GM19043 (cell line): Measurements from ENCODE around the gene SLC2A9.
"Not testable (repeated sequence)": the region's sequence is repeated elsewhere in the genome, so short reads cannot be mapped to it uniquely, and the experiment has no call there.

Experiments
- ATAC-seq: cut with Tn5 transposase; IDR thresholded peaks from one replicate; pipeline ENCODE4 v1.9.1; 2021; ENCODE audit warnings: low read depth; ENCODE audit not compliant: unreplicated experiment

SLC2A9 gene

DNA sequence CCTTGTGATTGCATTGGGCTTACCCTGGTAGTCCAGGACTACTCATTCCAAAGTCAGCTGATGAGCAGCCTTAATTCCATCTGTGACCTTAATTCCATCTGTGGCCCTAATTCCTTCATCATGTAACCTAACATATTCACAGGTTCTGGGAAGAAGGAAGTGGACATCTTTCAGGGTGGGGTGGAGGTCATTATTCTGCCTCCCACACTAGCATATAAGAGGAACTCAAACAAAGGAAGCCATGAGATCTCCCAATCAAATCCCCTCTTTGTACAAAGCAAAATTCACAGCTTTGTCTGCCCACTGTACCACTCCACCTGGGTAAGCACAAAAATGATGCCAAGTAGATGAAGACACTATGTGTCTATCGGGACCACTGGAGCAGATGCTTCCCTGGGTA, 87.3 kb downstream of the SLC2A9 start:
- no peak for ATAC-seq

DNA sequence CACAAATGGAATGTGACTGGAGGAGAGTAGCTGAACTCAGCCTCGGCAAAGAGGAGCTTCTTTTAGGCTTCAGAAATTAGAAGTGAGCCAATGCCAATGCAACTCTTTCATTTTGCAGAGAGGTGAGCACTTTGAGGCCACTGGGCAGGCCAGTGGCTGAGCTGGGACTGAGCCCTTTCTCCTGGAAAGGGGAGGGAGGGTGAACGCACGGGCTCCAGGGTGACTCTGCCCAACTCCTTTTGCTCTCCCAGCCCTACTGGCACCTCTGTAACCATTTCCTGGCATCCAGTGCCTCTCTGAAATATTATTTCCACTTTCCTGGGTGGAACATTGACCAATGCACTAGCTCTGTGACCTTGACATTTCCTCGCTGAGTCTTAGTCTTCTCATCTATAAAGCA, 88.1 kb downstream of the SLC2A9 start:
- ATAC-seq: no peak

DNA sequence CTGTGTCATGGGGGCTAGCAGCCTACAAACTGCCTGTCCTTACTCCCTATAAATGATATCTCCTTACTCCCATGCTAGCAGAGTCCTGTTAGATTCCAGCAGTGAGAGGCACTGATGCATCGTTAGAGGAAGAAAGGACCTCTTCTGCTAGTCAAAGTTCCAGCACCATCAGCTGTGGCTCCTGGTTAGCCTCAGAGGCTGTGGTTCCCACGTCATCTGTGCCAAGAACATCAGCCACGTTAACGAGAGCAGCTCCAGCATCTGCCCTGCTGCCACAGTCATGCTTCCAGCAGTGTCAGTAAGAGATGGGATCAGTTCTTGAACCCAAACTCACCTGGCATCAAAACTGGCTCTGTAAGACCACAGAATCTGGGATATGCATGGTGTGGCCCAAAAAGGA, 88.5 kb downstream of the SLC2A9 start:
- no peak for ATAC-seq

DNA sequence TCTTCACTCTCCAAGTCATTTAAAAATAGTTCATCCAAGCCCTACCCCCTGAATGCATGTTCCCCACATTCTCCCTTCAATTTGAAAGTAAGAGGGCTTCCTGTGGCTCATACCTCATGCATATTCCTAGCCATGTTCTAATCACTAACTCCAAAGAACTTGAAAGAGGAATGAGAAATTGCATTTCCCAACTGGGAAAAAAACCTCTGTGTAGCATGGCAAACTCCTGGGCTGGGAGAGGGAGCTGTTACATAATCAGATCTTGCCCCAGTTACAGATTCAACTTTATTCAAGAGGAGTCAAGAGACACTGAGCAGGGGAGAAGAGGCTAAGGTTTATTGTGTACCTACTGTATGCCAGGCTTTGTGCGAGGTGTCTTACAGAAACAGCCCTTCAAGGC, 90.2 kb downstream of the SLC2A9 start:
- ATAC-seq: no peak

DNA sequence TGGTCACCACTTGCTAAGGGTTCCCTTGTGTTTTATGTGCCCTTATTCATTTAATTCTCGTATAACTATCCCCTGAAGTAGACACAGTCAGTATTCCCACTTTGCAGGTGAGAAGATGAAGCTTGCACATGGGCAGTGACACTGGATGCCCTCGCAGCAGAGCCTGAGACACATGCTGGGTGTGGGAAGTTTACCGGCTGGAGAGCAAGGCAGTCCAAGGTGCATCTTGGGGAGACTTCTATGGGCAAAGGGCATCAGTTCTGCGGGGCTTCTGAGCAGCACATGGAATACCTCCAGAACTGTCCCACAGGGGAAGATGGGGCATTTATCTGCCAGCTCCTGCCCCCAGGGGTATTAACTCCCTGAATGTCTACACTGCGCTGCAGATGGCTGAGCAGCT, 92.2 kb downstream of the SLC2A9 start:
- no peak for ATAC-seq

DNA sequence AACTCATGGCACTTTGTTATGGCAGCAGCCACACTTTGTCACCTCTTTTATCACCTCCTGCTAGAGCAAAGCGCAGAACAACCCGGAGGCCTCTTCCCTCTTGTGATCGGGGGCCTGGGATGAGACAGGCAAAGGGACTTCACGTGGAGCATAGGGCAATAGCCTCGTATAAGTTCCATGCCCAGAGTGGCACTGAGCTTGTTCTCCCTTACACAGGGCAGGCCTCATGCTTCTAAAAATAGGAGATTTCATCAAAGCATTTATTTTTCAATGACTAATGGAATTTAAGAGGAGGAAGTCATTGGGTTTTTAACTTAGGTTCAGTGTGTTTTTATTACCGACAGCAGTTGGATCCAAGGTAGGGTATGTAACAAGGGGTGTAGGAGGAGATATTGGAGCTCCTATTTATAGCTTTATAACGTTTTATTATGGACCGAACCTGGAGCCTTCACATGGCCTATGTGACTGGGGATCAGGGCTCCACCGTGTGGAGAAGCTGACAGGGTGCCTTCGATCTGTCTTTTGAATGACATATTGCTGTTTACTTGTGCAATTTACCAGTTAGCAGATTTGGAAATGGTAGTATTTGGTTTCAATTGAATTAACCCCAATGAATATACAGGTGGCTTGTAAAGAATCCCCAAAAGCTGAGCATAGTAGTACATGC, 93.8 kb downstream of the SLC2A9 start:
- ATAC-seq: no peak

DNA sequence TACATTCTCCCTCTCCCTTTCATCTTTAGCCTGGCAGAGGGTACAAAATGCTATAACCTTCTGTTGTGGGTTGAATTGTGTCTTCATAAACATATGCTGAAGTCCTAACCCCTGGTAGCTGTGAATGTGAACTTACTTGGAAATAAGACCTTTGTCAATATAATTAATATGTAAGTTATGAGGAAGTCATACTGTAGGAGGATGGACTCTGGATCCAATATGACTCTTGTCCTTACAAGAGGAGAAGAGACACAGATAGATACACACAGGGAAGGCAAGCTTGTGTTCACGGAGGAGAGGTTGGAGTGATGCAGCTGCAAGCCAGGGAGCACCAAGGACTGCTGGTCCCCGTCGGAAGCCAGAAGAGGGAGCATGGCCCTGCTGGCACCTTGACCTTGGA, 94.7 kb downstream of the SLC2A9 start:
- ATAC-seq: no peak

DNA sequence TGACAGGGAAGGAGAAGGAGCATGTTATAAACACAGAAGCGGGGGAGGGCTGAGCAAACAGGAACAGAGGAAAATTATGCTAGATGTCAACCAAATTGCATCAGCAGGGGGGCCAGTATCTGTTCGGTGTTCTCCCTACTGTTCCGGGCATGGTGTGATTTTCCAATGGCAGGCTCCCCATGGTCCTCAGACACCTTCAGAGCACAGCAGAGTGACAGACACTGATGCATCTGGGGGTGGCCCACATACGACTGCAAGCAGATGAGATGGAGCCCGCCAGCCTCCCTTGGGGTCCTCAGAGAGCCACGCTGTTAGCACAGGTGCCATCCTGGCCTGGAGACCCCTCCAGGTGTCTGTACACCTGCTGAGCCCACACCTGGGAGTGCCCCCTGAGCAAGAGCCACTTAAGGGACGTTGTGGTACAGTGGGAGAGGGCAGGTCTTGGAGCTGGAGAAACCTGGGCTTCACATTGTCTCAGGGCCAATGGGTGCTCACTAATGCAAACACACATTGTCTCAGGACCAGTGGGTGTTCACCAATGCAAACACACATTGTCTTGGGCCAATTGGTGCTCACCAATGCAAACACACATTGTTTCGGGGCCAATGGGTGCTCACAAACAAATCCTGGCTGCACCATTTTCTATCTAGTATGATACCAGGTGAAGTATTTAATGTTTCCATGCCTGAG, 95.4 kb downstream of the SLC2A9 start:
- ATAC-seq: no peak

DNA sequence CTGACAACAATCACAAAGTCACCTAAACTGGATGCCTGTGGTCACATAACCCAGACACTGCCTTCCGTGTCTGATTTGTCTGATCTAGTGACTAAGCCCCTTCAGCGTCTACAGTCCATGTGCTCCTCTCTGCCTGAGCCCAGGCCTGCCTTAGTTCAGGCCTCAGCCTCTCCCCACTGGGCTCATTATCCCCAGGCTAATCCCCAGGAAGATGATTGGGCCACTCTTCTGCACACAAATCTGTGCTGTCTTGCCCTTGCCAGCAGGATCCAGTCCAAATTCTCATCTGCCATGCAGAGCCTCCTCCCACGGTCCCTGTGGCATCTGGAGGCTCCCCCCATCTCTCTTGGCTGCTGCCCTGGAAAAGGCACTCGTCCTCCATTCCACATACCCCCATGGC, 96.5 kb downstream of the SLC2A9 start:
- no peak for ATAC-seq

DNA sequence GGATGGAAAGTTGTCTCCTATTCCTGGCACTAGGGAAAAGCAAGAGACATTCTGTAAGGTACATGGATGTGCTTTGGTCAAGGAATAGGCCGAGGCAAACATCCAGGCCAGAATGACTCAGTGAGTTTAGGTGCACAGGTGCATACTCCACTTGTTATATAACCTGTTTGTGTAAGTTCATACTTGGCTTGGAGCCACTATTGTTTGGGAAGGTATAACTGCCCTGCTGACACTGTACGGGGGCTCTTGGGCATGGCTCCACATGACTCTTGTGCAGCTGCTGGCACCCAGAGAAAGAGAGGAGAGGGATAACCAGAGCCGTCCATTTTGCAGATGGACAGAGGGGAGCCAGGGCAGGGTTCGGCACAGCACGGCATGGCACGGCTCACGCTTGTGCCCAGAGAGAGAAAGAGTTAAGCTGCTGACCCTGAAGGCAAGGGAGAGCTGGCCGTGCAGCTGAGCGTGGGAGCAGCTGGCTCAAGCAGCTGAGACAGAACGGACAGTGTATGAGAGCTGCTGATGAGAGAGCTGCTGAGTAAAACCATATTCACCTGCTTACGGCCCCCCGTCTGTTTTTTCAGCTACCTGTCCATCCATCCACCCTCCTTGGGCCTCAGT, 98.0 kb downstream of the SLC2A9 start:
- ATAC-seq: no peak

DNA sequence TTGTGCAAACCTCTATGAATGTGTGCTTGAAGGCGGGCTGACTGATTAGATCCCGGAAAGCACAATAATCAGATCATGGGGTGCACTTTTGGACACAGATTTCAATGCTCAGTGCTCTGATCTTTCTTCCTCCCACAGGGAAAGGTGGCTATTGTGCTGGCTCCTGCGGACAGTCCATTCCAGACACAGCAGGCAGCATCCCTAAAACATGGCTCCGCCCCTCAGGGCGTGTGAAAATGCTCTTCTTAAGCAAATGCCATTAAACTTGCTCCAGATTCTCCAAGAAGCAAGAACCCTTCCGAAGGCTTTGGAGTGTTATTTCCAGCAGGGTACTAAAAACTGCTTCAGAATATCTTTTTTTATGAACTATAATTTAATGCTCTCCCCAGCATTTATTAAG, 100.0 kb downstream of the SLC2A9 start:
- no peak for ATAC-seq

DNA sequence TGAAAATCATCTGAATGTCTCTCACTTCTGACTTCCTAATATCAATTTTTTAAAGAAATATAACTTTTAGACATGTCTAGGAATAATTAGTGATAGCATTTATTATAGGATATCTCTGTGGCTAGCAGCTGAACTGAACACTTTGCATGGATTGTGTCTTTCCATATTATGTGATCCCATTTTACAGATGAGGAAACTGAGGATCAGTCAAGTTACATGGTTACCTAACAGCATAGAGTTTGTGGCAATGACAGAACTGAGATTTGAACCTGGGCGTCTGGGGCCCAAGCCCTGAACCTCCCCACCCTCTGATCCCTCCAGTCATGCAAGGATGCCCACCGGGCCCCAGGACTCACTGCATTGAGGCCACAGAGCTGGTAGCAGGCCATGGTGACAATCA, 101.3 kb downstream of the SLC2A9 start:
- no peak for ATAC-seq

DNA sequence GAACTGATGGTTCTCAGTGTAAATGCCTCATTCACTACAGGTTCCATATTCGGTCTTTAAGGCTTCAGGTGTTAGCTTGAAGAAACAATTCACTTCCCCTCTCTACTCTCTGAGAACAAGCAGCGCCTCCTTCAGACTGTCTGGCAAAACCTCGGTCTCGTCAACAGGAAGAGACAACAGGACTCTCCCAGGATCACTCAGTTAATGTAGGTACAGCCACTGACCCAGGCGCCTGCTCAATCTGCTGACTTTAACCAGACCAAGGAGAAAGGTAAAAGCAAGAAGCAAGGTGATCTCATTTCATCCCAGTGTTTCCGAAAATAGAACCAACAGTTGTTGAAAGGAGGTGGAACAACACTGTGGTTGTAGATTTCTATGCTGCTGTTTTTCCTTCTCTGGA, 102.2 kb downstream of the SLC2A9 start:
- no peak for ATAC-seq

DNA sequence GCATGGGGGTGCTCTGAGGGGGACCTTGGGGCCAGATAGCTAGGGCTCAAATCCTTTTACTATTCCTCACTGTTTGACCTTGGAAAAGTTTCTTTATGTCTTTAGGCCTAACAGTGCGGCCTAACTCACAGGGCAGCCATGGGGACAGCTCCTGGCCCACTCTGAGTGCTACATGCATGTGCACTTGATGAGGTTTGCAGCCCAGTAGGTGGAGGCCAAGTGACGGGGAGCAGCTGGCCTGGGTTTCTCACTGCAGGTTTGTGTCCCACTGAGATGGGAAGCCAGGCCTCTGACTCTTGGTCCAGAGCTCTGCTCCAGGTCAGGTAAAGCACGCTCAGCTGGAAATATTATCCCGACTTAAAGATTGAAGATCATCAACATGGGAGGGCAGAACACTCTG, 102.8 kb downstream of the SLC2A9 start:
- no peak for ATAC-seq

DNA sequence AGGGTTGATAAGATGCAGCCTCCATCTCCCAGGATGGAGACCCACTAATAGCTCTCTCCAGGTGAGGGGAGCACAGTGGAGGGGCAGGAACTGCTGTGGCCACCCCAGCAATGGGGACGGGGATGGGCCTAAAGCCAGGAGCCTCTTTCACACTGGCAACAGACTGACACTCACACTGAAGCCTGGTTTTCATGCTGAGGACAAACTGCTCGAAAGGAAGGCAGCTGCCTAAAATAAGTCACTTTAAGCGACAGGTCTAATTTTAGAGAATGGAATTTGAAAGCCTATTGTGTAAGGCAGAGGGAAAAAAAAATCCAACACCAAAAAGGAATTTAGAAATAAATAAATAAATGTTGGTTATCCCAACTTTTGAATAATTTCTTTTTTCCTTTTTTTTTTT, 104.4 kb downstream of the SLC2A9 start:
- ATAC-seq: no peak

DNA sequence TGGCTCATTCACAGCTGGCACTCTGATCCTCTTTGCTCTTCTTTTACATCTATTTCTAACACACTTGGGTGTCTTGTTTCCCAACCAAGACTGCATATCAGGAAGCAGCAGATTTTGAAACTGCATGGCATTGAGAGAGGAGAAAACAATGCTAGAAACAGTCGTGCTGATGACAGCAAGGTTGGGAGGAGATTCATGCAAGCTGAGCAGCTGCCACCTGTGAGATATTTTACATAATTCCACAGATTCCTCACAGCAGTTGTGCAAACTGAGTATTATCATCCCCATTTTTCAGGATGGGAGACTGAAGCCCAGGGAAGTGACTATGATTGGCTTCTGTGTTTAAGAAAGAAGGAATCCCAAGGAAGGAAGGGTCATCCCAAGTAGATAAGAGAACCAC, 105.0 kb downstream of the SLC2A9 start:
- no peak for ATAC-seq

DNA sequence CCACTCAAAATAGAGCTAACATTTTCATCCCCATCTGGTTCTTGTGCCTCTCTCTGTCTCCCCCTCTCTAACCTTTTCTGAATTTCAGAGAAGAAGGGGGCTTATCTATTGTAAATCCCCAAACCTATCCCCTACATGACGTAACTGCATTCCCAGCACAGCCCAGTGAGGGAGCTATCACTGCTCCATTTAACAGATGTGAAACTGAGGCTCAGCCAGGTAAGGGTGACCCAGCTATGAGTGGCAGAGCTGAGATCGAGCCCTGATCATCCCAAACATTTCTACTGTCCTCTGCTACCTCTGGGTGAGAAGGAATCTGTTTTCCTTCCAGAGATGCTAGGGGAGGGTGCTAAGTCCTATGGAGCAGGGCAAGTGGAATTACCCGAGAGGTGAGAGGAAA, 107.5 kb downstream of the SLC2A9 start:
- ATAC-seq: no peak

DNA sequence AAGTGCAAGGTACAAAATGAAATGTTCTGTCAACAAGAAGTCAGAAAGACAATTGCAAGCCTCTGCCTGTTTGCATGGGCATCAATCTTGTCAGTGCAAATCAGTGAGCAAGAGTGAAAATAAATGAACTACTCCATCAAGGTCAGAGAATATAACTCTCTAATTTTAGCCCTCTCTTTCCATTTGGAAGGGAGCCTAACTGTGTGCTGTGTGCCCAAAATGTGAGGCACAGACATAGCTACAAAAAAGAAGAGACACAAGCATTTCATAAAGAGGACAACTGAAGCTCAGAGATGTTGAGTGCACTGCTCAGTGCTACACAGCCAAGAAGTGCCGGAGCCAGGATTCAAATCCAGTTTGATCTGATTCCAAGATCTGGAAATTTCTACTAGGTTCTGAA, 114.3 kb downstream of the SLC2A9 start:
- ATAC-seq: no peak

DNA sequence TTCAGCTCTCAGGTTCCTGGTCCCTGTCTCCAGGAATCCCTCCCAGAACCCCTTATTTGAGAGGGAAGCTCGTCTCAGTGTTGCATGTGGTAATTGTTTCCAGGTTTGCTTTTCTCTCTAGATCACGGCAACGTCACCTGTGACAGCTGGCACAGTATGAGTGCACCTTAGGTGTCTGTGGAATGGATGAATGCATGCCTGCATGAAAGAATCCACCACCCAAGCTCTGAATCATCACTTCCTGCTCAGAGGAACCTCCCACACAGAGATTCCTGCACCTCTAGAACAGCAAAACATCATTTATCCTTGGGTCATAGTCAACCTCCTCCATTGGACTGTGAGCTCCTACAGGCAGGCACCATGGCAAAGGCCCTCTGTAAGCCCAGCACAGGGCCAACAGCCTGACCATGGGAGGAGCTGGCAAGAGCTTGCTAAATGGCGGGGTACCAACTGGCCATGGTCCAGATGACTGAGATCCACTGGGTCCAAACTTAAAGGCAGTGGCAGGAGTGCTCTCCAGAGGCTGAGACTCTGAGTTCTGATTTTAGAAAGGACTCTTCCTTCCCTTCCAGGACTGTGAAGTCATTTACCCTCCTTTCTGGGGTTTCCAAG, 116.2 kb downstream of the SLC2A9 start:
- ATAC-seq: no peak

DNA sequence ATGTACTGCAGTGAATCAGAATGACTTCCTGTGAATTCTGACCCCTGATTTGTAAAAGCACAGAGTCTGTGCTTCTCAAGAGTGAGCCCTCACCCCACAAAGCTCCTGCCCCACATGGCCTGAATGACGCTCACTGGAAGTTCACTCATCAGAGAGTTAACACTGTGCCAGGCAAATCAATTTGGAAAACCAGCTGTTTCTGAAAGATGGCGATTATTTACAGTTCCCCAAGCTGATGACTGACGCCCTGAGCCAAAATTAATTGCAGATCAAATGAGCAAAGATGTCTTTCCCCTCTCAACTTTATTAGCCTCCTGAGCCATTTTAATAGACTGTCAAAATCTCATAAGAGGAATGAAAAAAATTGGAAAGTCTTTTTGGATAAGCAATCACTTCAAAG, 118.0 kb downstream of the SLC2A9 start:
- no peak for ATAC-seq

DNA sequence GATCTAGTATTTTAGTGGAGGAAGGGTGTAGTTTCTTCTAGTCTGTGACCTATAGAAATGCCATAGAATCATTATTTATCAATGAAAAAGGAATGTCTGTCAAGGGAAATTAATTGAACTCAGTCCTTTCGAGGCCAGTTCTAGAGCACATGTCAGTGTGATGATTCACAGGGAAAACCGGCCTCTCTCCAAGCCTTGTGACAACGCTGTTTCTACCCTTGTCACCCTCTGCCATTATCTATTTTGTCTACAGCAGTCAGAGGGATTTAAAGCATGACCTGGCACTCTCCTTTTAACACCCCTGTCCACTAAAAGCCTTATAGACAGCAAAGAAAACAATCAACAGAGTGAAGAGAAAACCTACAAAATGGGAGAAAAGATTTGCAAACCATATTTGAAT, 120.0 kb downstream of the SLC2A9 start:
- ATAC-seq: no peak

DNA sequence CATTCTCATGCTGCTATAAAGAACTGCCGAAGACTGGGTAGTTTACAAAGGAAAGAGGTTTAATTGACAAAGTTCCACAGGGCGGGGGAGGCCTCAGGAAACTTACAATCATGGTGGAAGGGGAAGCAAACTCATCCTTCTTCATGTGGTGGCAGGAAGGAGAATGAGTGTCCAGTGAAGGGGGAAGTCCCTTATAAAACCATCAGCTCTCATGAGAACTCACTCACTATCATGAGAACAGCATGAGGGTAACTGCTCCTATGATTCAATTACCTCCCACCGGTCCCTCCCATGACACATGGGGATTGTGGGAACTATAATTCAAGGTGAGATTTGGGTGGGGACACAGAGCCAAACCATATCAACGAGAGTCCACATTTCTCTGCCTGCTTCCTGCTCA, 120.7 kb downstream of the SLC2A9 start:
- ATAC-seq: not testable (repeated sequence)
